ENCODE results near the gene ANLN.
A peak's percentile ranks its signal among the peaks of the same experiment; 100 is the strongest.
"Not testable (repeated sequence)": the region's sequence is repeated elsewhere in the genome, so short reads cannot be mapped to it uniquely, and the experiment has no call there.

Gene ANLN, protein sequence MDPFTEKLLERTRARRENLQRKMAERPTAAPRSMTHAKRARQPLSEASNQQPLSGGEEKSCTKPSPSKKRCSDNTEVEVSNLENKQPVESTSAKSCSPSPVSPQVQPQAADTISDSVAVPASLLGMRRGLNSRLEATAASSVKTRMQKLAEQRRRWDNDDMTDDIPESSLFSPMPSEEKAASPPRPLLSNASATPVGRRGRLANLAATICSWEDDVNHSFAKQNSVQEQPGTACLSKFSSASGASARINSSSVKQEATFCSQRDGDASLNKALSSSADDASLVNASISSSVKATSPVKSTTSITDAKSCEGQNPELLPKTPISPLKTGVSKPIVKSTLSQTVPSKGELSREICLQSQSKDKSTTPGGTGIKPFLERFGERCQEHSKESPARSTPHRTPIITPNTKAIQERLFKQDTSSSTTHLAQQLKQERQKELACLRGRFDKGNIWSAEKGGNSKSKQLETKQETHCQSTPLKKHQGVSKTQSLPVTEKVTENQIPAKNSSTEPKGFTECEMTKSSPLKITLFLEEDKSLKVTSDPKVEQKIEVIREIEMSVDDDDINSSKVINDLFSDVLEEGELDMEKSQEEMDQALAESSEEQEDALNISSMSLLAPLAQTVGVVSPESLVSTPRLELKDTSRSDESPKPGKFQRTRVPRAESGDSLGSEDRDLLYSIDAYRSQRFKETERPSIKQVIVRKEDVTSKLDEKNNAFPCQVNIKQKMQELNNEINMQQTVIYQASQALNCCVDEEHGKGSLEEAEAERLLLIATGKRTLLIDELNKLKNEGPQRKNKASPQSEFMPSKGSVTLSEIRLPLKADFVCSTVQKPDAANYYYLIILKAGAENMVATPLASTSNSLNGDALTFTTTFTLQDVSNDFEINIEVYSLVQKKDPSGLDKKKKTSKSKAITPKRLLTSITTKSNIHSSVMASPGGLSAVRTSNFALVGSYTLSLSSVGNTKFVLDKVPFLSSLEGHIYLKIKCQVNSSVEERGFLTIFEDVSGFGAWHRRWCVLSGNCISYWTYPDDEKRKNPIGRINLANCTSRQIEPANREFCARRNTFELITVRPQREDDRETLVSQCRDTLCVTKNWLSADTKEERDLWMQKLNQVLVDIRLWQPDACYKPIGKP

DNA sequence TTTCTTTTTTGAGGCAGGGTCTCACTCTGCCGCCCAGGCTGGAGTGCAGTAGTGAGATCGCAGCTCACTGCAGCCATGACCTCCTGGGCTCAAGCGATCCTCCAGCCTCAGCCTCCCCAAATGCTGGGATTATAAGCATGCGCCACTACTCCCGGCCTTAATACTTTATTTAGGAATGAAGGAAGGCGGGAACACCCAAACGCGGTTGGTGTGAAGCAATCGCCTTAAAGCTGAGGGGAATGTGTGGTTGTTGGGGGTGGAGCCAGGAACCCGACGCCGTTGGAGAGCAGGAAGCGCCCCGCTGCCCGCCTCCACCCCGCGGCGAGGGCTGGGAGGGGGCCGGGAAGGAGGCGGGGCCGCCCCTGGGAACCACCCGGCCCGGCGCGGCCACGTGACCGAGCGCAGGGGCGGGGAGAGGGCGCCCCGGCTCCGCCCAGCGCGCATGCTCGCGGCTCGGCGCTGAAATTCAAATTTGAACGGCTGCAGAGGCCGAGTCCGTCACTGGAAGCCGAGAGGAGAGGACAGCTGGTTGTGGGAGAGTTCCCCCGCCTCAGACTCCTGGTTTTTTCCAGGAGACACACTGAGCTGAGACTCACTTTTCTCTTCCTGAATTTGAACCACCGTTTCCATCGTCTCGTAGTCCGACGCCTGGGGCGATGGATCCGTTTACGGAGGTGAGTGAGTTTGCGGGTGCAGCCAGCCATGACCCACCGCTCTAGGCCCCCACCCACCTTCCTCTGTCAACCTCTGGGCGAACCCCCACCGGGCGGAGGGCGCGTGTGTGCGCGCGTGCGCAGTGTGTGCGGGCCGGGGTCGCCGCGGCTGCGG, at the start of gene ANLN:
TSS of gene ANLN (plus strand) at position 492 of the 828 bp plus-strand sequence. CDS start at position 657, 165 bp downstream.
- DNase-seq = peak; percentile 77

DNA sequence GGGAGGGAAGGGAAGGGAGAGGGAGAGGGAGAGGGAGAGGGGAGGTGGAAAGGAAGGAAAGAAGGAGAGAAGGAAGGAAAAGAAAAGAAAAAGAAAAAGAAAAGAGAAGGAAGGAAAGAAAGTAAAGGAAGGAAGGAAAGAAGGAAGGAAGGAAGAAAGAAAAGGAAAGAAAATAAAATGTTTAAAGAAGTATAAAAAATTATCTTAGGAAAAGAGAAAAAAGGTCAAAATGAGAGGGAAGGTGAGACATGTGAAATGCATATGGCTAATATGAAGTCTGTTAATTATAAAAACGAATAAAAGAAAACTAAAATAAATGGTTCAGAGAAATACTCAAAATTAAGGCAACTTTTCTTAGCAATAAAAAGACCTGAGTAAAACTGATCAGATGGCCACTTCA, 46.1 kb upstream of the ANLN start:
- DNase-seq = no peak

DNA sequence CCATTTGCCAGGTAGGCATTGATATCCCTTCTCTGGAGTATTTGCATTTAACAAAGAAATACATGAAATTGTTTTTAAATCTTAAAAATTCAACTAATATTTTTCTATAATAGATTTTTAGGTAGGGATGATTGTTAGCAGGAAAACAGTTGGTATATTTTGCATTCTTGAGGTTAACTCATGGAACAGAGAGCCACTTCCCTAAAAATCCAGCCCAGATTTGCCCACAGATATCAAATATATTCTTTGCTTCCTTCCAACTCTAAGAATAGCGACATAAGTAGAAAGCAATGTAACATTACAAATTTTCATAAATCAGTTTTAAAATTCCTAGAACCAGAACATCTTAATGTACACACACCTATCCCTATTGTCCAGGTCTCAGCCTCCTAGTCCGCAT, 45.0 kb upstream of the ANLN start:
- no peak for DNase-seq

DNA sequence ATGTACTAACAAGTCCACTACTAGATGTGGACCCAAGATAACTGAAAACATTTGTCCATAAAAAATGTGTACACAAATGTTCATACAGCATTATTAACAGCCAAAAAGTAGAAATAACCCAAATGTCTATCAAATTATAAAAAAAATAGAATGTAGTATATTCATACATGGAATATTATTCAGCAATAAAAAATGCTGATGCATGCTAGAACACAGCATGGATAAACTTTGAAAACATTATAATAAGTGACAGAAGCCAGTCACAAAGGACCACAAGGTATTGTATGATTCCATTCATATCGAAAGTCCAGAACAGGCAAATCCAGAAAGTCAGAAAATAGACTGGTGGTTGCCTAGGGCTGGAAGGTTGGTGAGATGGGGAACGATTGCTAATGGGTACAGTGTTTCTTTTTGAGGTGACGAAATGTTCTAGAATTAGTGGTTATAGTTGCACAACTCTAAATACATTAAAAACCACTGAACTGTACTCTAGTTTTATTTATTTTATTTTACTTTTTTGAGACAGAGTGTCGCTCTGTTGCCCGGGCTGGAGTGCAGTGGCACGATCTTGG, 43.3 kb upstream of the ANLN start:
- DNase-seq = no peak

DNA sequence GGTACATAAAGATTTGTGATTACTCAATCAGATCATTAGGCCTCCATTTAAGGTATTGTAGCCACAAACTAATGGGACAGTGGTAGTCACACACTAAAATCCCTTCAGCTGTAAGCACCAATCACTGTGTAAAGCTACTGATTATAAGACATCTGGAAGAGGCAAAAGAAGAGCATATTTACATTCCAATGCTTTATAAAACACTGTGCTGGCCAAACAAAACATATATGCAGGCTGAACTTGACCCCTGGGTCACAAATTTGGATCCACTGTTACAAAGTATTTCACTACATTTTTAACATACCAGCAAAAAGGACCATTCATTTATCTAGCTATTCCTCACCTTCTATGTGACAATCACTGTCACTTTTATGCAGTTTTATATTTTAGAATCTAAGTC, 41.4 kb upstream of the ANLN start:
- DNase-seq = no peak

DNA sequence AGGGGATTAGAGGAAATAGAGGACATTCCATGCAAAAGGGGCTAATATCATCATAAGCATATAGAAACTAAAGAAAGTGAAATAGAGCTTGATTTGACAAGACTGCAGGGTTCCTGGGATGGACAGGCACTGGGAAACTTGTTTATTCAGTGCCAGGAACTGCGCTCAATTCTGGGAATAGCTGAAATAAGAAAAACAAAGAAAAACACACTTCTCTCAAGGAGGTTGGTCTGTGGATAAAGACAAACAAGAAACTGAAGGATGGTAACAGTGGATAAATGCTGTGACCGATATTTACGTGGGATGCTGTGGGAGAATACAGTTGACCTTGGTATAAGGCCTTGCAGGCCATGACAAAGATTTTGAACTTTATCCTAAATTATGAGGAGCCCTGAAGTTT, 40.9 kb upstream of the ANLN start:
- no peak for DNase-seq

DNA sequence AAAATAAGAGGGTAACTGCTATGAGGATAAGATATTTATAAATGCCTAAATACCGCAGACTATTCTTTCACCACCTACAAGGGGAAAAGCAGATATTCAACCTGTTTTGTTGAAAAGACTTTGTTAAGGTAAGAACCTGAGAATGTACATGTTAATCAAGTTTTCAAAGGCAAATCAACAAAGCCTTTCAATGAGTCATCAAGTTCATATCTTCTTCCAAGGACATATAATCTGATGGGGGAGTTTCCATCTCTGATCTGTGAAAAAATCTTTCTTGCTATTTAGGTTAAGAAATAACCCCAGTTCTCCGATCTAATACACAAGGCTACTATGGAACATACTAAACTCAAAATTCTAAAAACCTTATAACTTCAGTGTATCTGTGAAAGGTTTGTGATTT, 40.0 kb upstream of the ANLN start:
- DNase-seq = no peak

DNA sequence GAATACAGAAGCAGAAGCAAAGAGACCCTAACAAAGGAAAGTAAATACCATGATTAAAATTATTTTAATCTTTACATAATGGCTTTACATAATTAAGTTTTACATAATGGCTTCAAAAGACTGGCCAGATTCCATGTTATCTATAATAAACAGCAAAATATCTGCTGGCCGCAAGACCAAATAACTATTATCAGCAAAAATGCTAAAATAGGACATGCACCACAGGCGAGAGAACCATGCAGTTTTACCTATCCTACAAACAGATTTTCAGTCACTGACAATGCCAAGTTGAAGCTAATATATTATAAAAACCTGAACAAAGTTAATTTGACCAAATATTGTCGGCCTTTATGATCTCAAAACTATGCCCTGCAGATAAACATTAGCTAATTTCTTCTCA, 34.2 kb upstream of the ANLN start:
- no peak for DNase-seq

DNA sequence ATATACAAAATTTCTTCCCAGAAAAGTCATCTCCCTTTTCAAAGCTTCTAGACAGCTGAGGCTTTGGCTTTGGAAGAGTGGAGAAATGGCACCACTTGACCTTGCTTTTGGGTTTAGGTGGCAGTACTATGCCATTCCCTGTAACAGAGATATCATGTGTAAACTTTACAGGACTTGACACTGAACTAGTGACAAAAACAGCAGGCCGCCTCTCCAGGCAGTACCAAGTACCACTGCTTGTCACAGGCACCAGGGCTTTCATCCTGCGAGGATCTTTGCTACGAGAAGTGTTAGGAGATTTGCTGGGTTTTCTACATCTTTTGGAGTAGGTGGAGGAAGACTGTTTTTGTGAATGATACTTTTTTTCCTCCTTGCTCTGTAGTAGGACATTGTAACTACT, 32.6 kb upstream of the ANLN start:
- DNase-seq = no peak

DNA sequence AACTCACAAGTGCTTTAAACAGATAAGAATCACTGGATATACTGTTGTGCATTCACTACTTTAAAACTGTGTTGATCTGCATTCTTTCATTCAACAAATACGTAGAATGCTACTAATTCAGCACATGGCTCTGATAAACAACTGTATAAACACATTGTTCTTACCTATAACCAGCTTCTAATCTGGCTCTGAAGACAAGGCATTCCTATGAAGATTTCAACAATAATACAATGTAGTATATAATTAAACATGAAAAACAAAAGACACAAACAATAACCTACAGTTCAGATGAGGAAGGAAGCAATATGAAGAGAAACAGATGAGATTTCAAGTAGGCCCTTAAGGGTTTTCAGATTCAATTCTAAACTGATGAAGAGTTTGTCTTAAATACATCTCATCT, 31.1 kb upstream of the ANLN start:
- DNase-seq = no peak

DNA sequence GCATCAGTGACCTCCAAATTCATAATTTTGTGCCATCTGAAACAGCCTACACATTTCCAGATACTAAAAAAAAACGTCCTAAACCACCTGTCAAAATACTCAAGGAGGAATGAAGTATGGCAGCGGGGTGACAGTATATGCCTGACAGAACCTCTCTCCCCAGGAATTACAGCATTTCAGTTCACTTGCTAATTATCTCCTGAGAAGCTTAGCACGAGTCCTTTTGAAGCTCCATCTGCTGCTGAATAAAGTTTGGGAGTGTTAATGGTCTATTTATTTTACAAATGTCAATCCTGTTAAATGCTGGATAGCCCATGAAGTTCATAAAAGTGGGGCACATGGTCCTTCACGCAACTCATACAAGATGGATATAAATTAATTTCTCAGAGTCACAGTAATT, 29.4 kb upstream of the ANLN start:
- DNase-seq = no peak

DNA sequence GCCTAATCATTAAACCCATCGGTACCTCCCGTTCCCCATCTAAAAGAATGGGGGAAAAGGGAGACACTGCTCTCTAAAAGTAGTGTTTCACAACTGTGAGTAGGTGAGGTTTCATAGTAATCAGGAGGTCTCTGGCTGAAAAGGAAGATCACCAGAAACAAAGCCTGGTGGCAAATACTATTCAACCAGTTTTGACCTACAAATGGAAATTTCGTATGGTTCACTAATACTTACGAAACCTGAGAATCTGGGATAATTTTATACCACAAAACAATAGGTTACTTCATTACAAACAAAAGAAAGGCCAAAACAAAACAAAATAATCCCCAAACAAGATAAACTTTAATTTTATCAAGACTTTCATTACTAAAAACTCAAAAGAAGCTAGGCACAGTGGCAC, 28.4 kb upstream of the ANLN start:
- DNase-seq = no peak

DNA sequence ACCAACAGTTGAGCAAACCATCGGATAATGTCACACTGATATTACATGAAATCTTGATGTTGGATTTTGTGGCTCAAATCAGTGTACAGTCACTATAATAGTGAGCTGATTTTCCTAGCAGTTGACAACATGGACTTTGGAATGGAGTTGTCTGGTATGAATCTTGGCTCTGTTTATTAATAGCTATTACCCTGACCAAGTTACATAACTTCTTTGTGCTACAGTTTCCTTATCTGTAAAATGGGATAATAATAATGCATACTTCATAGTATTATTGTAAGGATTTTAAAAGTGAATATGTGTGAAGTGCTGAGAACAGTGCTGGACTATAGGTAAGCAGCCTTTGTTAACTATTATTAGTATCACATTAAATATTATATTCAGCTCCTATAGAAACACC, 26.1 kb upstream of the ANLN start:
- no peak for DNase-seq

DNA sequence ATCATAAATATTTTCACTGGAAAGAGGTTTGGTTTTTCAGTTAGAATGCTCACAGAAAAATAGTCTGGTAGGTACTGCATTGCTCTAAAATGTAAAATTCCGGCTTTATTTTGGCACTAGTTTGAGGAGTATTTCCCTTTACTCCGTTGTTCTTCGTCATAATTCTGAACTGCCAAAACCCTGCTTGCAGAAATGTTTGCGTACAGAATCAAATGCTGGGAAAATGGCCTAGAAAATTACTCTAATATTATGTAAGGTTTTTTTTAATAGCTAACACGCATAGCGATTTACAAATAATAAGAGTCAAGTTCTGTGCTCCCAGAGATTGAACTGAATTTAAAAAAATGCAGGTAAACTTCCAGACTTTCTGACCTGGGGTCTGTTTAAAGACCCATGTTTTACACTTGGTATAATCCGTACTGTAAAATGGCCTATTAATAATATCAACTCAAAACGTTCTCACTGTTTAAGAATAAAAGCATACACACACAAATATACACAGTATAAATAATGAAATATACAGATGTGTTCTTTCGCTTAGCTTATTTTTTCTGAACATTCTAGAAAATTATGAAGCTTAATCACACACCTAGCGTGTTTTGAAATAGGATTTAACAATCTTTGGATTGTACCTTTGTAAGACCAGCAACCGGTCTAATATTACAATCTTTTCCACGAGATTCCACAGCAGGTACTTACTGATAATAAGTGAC, 23.5 kb upstream of the ANLN start:
- no peak for DNase-seq

DNA sequence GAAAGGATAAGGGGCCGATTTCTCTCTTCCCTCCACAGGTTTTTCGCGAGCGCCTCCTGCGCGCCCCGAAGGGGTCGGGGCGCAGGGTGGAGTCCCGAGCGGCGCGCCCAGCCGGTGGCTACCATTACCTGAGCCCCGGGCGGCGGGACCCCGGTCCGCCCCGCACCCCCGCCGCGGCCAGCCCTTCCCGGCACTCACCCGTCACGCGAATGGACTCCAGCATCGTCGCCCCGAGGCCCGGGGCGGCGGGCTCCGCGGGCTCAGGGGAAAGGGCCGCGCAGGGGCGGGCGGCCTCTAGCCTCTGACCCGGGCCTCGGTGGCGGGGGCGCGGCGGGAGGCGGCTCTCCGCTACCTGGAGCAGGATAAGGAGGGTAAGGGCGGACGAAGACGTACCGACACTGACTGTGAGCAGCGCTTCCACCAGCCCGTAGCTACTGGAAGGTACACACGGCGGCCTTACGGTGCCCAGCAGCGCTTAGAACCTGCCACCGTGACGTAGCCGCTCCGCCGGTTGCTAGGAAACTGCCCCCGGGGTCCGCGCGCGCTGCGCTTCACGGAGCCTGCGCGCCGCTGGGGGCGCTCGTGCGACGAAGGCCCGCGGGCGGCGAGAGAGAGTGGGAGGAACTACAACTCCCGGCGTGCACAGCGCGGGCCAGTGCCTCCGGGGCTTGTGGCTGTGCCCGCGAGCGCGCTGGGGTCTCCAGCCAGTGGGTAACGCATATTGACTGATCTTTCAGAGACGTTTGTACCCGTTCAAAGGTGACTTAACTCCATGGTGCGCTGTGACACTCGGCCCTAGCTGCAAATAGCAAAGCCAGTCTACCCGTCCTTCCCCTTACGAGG, 22.7 kb upstream of the ANLN start:
- peak; percentile 91 for DNase-seq

DNA sequence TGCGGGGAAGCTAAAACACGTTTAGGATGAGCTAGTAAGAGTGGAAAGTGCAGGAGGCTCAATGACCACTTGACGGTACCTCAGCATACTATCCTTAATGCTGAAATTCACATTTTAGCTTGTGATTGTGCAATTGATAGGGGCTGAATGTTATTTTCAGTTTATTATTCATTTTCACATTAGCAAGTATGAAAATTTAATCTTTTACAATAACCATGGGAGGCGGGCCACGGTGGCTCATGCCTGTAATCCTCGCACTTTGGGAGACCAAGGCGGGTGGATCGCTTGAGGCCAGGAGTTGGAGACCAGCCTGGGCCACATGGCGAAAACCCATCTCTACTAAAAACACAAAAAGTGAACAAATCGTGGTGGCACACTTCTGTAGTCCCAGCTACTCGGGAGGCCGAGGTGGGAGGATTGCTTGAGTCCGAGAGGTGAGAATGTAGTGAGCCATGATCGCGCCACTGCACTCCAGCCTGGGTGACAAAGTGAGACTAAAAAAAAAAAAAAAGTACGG, 22.0 kb upstream of the ANLN start:
- no peak for DNase-seq

DNA sequence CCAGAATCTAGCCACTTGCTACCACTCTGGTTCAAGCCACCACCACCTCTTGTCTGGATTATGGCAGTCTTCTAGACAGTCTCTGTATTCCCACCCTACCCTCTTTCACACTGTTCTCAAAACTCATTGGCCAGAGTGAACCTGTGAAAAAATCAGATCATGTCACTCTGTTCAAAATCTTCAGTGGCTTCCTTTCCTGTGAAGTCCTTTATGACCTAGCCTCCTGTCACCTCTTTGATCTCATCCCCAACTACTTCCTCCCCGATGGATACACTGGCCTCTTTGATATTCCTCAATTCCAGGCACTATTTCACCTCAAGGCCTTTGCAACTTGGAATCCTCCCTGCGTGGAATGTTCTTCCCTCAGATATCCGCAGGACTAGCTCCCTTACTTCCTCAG, 21.2 kb upstream of the ANLN start:
- DNase-seq = no peak

DNA sequence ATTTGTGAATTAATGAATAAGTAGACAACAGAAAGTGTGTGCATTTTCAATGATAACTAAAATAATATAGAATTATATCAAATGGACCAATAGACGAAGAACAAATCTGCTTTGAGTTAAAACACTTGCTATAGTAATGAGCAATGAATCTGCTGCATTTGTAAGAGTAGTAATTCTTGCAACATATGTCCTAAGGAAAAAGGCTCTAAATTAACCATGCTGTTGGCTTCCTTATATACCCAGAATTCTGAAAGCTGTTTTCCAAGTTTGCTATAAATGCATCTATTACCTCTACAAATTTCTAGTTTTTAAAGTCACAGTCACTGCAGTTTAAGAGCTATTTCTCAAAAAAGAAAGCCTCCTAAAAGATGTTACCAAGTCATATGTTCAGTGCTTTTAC, 20.5 kb upstream of the ANLN start:
- DNase-seq = no peak

DNA sequence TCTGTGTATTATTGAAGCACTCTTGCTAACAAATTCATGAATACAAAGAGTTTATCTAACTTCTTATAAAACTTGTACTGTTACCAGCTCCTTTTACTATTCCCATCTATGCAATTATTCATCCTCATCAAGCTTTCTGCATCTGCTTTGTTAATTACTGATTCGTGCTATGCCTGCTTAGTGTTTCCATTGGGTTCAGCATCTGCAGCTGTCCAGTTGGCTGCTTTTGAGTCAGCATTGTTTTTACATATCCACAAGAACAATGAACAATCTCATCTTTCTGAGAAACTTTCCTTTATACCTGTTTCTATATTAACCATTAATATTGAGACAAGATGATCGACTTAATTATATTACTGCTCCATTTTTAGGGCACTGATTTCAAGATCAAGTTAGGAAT, 19.6 kb upstream of the ANLN start:
- DNase-seq = no peak

DNA sequence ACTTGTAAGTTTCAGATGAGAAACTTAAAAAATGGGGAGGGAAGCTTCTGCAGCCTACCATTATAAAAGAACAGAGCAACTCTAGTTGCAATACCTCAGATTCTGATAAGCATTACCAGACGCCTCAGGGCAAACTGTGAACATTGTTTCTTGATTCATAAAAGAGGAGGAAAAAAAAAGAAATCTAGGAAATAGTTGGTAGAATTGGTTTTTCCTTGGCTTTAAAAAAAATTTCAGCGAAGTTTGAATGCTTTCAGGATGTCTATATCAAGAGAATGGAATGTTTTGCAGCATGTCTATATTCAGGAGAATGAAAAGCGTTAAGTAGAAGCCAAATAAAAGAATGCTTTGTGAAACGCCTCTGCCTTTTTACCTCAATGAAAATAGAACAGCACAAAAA, 17.5 kb upstream of the ANLN start:
- no peak for DNase-seq

DNA sequence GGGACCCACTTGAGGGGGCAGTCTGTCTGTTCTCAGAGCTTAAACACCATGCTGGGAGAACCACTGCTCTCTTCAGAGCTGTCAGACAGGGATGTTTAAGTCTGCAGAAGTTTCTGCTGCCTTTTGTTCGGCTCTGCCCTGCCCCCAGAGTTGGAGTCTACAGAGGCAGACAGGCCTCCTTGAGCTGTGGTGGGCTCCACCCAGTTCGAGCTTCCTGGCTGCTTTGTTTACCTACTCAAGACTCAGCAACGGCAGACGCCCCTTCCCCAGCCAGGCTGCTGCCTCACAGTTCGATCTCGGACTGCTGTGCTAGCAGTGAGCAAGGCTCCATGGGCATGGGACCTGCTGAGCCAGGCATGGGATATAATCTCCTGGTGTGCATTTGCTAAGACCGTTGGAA, 11.1 kb upstream of the ANLN start:
- DNase-seq = not testable (repeated sequence)
